ENCODE measurements around the gene RALGAPA2. TPM values are rescaled to one million over a fixed set of nuclear protein-coding genes. Genes with fewer than 3 reads are reported as not detected.

Gene RALGAPA2
- total RNA-seq, 4 donors from 2014 or later, result 18.4 to 27.4 (median 25.2) TPM

GRCh38 chr20:20604907-20605306 lies 107.5 kb downstream of the RALGAPA2 start:
- Histone ChIP-seq H3K4me3 (no peak overlapping the region), H3K27ac (no peak overlapping the region), H3K4me1 (no peaks in the 10 kb centered on the region), H3K36me3 (peaks cover 0 to 53% of the 10 kb centered on the region in 2 donors), H3K9me3 (no peaks in the 10 kb centered on the region), H3K27me3 (no peaks in the 10 kb centered on the region)
- 88 to 100% methylated on average over 6 of the region's 6 CpGs for WGBS, 2 donors (ENCODE audit: low coverage in 1 of 2)
- no peak for ATAC-seq
- TF ChIP-seq POLR2AphosphoS5 (IDR thresholded peaks at IDR 0.05) (no peak), POLR2A (IDR thresholded peaks at IDR 0.05) (no peak), CTCF (IDR thresholded peaks at IDR 0.05) (no peak), EP300 (IDR thresholded peaks at IDR 0.05) (no peak)

GRCh38 chr20:20604357-20604756 lies 108.1 kb downstream of the RALGAPA2 start:
- 84 to 95% methylated on average over 4 of the region's 4 CpGs for WGBS, 2 donors (ENCODE audit: low coverage in 1 of 2)
- no peaks in the 10 kb centered on the region for H3K27me3 ChIP-seq
- no peaks in the 10 kb centered on the region for H3K4me1 ChIP-seq
- ATAC-seq, result no peak
- no peak for TF ChIP-seq CTCF (IDR thresholded peaks at IDR 0.05)
- no peak for TF ChIP-seq EP300 (IDR thresholded peaks at IDR 0.05)
- no peak for TF ChIP-seq POLR2A (IDR thresholded peaks at IDR 0.05)
- no peak for TF ChIP-seq POLR2AphosphoS5 (IDR thresholded peaks at IDR 0.05)
- H3K9me3 ChIP-seq, result no peaks in the 10 kb centered on the region
- no peak overlapping the region for H3K4me3 ChIP-seq
- H3K27ac ChIP-seq, result no peak overlapping the region
- H3K36me3 ChIP-seq, result peaks cover 0 to 53% of the 10 kb centered on the region in 2 donors

- TF ChIP-seq POLR2AphosphoS5 (IDR thresholded peaks at IDR 0.05) (no peak), EP300 (IDR thresholded peaks at IDR 0.05) (no peak), POLR2A (IDR thresholded peaks at IDR 0.05) (no peak)
- no peak overlapping the region for H3K27ac ChIP-seq
- H3K4me3 ChIP-seq, result no peak overlapping the region
- WGBS, 2 donors (ENCODE audit: low coverage in 1 of 2), result 81 to 82% methylated on average over 2 to 3 of the region's 5 CpGs
- no peaks in the 10 kb centered on the region for H3K9me3 ChIP-seq
- no peaks in the 10 kb centered on the region for H3K27me3 ChIP-seq
- peaks cover 0 to 61% of the 10 kb centered on the region in 2 donors for H3K36me3 ChIP-seq
- H3K4me1 ChIP-seq, result no peaks in the 10 kb centered on the region
- no peak for ATAC-seq
These were observed 109.0 kb downstream of the RALGAPA2 start for GRCh38 chr20:20603339-20603990.

- 56 to 61% methylated on average over 2 of the region's 2 CpGs for WGBS, 2 donors (ENCODE audit: low coverage in 1 of 2)
- no peaks in the 10 kb centered on the region for H3K27me3 ChIP-seq
- H3K9me3 ChIP-seq, result no peaks in the 10 kb centered on the region
- no peak overlapping the region for H3K27ac ChIP-seq
- no peak for TF ChIP-seq EP300 (IDR thresholded peaks at IDR 0.05)
- no peak overlapping the region for H3K4me3 ChIP-seq
- ATAC-seq, result no peak
- peaks cover 0 to 44% of the 10 kb centered on the region in 2 donors for H3K36me3 ChIP-seq
- peaks cover 0 to 12% (median 4%) of the 10 kb centered on the region in 3 donors for H3K4me1 ChIP-seq
These were observed 114.5 kb downstream of the RALGAPA2 start for GRCh38 chr20:20597966-20598365.

GRCh38 chr20:20594171-20594530 lies 118.3 kb downstream of the RALGAPA2 start:
- 45 to 80% methylated on average over 1 of the region's 1 CpG for WGBS, 2 donors (ENCODE audit: low coverage in 1 of 2)

More at GRCh38 chr20:20594171-20594530, 118.3 kb downstream of the RALGAPA2 start:
- Histone ChIP-seq H3K27ac (peak overlapping the region in 2 of 4 donors; percentile 45 to 66), H3K36me3 (peaks cover 0 to 26% of the 10 kb centered on the region in 2 donors), H3K9me3 (no peaks in the 10 kb centered on the region), H3K27me3 (no peaks in the 10 kb centered on the region), H3K4me3 (no peak overlapping the region), H3K4me1 (peaks cover 0 to 17% (median 6%) of the 10 kb centered on the region in 3 donors)
- TF ChIP-seq POLR2A (IDR thresholded peaks at IDR 0.05) (no peak), POLR2AphosphoS5 (IDR thresholded peaks at IDR 0.05) (no peak), CTCF (IDR thresholded peaks at IDR 0.05) (peak in 3 of 4 experiments; percentile 10 to 19 (median 11))
- ATAC-seq, result no peak
